Esophagus muscularis mucosa (tissue), 4 donors: ENCODE results near the gene TFRC. TPM values are rescaled to one million over a fixed set of nuclear protein-coding genes. Genes with fewer than 3 reads are reported as not detected.

ENCODE experiments used
- DNase-seq: peaks from one replicate; pipeline ENCODE4 v3.0.0-alpha.2; 2017; ENCODE audit errors: extremely low spot score
- H3K27ac ChIP-seq, 4 donors: fragments of 200-600 bp; sonication (generic); replicated peaks in 1 of 4; 1 replicate in 3 of 4; 2 replicates in 1 of 4; pipeline ENCODE4 v1.5.1; 2016 to 2019; ENCODE audit warnings: mild to moderate bottlenecking in 1 of 4
- H3K27me3 ChIP-seq, 4 donors: fragments of 200-600 bp; sonication (generic); one replicate each; pipeline versions ENCODE4 v1.5.1 to v1.6.0; 2016 to 2019
- H3K36me3 ChIP-seq, 4 donors: fragments of 200-600 bp; sonication (generic); one replicate each; pipeline ENCODE4 v1.5.1; 2016 to 2019
- H3K4me1 ChIP-seq, 4 donors: fragments of 200-600 bp; sonication (generic); one replicate each; pipeline ENCODE4 v1.5.1; 2016 to 2019
- H3K4me3 ChIP-seq, 4 donors: fragments of 200-600 bp; sonication (generic); 1 replicate in 2 of 4; 2 replicates in 2 of 4; pipeline ENCODE4 v1.5.1; 2016 to 2019; ENCODE audit warnings: mild to moderate bottlenecking in 4 of 4, moderate library complexity in 1 of 4
- H3K9me3 ChIP-seq, 4 donors: fragments of 200-600 bp; sonication (generic); 1 replicate in 3 of 4; 2 replicates in 1 of 4; pipeline ENCODE4 v1.5.1; 2016 to 2019
- CTCF ChIP-seq, 3 experiments: fragments of 200-600 bp in 2 of 3; fragments of 450-650 bp in 1 of 3; sonication (generic) in 2 of 3; IDR thresholded peaks; one replicate each; pipeline ENCODE4 v1.5.1; 2017 to 2019; ENCODE audit warnings: antibody characterized with exemption in 3 of 3, mild to moderate bottlenecking in 2 of 3, moderate library complexity in 1 of 3
- EP300 ChIP-seq: sonication (generic); formaldehyde crosslinking; IDR thresholded peaks from one replicate; pipeline ENCODE4 v1.6.1; 2017; ENCODE audit warnings: antibody characterized with exemption
- POLR2A ChIP-seq: fragments of 450-650 bp; IDR thresholded peaks from one replicate; pipeline ENCODE4 v1.6.1; 2017; ENCODE audit warnings: antibody characterized with exemption, moderate library complexity, mild to moderate bottlenecking, low read depth
- POLR2AphosphoS5 ChIP-seq, 2 donors: sonication (generic); formaldehyde crosslinking; IDR thresholded peaks; one replicate each; pipeline ENCODE4 v1.6.1; 2017; ENCODE audit warnings: antibody characterized with exemption in 2 of 2
- WGBS: methylation state at CpG from one replicate; pipeline ENCODE4 v1.1.5; 2018; 5-methylcytosine and 5-hydroxymethylcytosine counted together
- intact Hi-C: fragments of 100-400 bp; cut with DNase I; formaldehyde crosslinking; loops from one replicate; pipeline ENCODE4 v1.15.1; 2023
- small RNA-seq, 3 donors: library from RNA; depleted of rRNA; stranded (forward); fragments of <200 nt; gene quantifications; one replicate each; pipeline ENCODE3, GENCODE V24; 2016
- total RNA-seq, 4 donors: library from RNA; depleted of rRNA; stranded (reverse); fragments of >200 nt; gene quantifications; one replicate each; pipeline versions ENCODE4 v1.1.0 to v1.2.1, GENCODE V29; 2016

Gene TFRC
- total RNA-seq, 4 donors from 2014 or later = 47.5 to 81.3 (median 57.7) TPM

DNA sequence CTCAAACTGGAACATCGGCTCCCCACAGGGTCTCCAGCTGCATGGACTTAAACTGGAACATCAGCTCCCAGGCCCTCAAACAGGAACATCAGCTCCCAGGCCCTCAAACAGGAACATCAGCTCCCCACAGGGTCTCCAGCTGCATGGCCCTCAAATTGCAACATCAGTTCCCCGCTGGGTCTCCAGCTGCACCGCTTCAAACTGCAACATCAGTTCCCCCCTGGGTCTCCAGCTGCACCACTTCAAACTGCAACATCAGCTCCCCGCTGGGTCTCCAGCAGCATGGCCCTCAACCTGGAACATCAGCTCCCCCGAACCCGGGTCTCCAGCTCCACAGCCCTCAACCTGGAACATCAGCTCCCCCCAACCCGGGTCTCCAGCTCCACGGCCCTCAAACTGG lies 82.0 kb downstream of the TFRC start:
- peaks cover 0 to 21% (median 0%) of the 10 kb centered on the region in 4 donors for H3K27me3 ChIP-seq
- H3K27ac ChIP-seq = no peak overlapping the region
- DNase-seq = peak; percentile 47
- TF ChIP-seq POLR2AphosphoS5 (IDR thresholded peaks at IDR 0.05) = no peak
- no peak for TF ChIP-seq POLR2A
- TF ChIP-seq EP300 = no peak
- TF ChIP-seq CTCF (IDR thresholded peaks at IDR 0.05) = no peak
- H3K9me3 ChIP-seq = no peaks in the 10 kb centered on the region
- H3K4me3 ChIP-seq = no peak overlapping the region
- intact Hi-C loops = loop anchor here (10.0 kb wide), 1 partner anchor 55 kb away; no protein-coding TSS in a partner anchor
- no peaks in the 10 kb centered on the region for H3K4me1 ChIP-seq
- H3K36me3 ChIP-seq = no peaks in the 10 kb centered on the region
- WGBS = 72% methylated on average over 8 of the region's 8 CpGs

Small RNA genes within 50 kb of the gene (small RNA-seq; reads per million reads assigned to genes)
- 0 reads per million in 3 donors for gene RNU7-18P

Other genes with a start within 250 kb of the TFRC start
- 10 to 100 TPM; 16.4 to 42.3 (median 28.3) TPM for gene TNK2, start 173.5 kb downstream of the TFRC start, total RNA-seq
- not detected for gene ZDHHC19, start 129.3 kb upstream of the TFRC start, total RNA-seq
- gene SLC51A, start 134.4 kb upstream of the TFRC start, total RNA-seq = not detected
- gene PCYT1A, start 205.6 kb upstream of the TFRC start, total RNA-seq = 10 to 100 TPM; 55.7 to 62.7 (median 59.3) TPM
- gene DYNLT2B, start 236.2 kb upstream of the TFRC start, total RNA-seq = 1 to 10 TPM; 5.3 to 9.5 (median 6.8) TPM